Measurements from ENCODE around the gene CCL14. TPM values are rescaled to one million over a fixed set of nuclear protein-coding genes. Genes with fewer than 3 reads are reported as not detected.

The CCL14 gene
- total RNA-seq, 1 donor from 2014 or later, result not detected

GRCh38 chr17:35936063-35936462 lies 50.5 kb downstream of the CCL14 start:
- Mint-ChIP-seq H3K27me3 (peaks cover 2% of the 10 kb centered on the region), H3K4me3 (no peak overlapping the region), H3K27ac (no peak overlapping the region)

DNA sequence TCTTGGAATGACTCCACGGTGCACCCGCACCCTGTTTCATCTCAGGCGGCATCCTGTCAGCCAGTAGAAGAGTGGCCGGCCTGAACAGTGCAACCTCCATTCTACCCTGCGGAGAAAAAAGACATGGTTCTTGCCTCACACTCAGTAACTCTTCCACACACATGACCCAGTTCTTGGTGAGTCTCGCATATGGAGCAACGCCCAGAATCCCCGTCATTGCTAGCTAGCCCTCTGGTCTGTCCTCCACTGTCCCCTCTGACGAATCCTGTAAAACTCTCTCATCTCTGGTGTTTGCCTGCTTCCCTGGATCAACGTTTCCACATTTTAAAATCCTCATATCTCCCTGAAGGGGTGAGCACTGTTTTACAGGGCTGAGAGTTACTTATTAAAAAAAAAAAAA lies 51.8 kb downstream of the CCL14 start:
- H3K27ac Mint-ChIP-seq, result no peak overlapping the region
- ChIA-PET CTCF (no interaction called here), POLR2A (no interaction called here)
- no peaks in the 10 kb centered on the region for H3K36me3 Mint-ChIP-seq (ENCODE audit: low read depth)
- intact Hi-C loops (cut with micrococcal nuclease), result no loop called here
- H3K9me3 Mint-ChIP-seq, result no peaks in the 10 kb centered on the region
- ATAC-seq (ENCODE audit: low read depth) (no peak), DNase-seq (no peak)
- H3K27me3 Mint-ChIP-seq, result peaks cover 2% of the 10 kb centered on the region
- peaks cover 10% of the 10 kb centered on the region for H3K4me1 Mint-ChIP-seq
- TF ChIP-seq CTCF (IDR thresholded peaks at IDR 0.05), result no peak
- no peak overlapping the region for H3K4me3 Mint-ChIP-seq

More at GRCh38 chr17:35936063-35936462, 50.5 kb downstream of the CCL14 start:
- POLR2A ChIA-PET, result no interaction called here
- CTCF ChIA-PET, result no interaction called here
- H3K4me1 Mint-ChIP-seq, result no peaks in the 10 kb centered on the region
- TF ChIP-seq CTCF (IDR thresholded peaks at IDR 0.05), result no peak
- no peaks in the 10 kb centered on the region for H3K9me3 Mint-ChIP-seq
- no peak for ATAC-seq (ENCODE audit: low read depth)
- intact Hi-C loops (cut with micrococcal nuclease), result no loop called here
- no peaks in the 10 kb centered on the region for H3K36me3 Mint-ChIP-seq (ENCODE audit: low read depth)
- no peak for DNase-seq

Other genes starting within 250 kb of the CCL14 start
- not detected in 2 replicates for gene GAS2L2, start 233.5 kb downstream of the CCL14 start, total RNA-seq
- not detected in 2 replicates for gene C17orf50, start 225.8 kb downstream of the CCL14 start, total RNA-seq
- 0.59 TPM in 1 of 2 replicates, not detected in the other for gene MMP28, start 191.1 kb downstream of the CCL14 start, total RNA-seq
- 224 and 243 TPM in 2 replicates for gene TAF15, start 177.2 kb downstream of the CCL14 start, total RNA-seq
- gene HEATR9, start 117.8 kb downstream of the CCL14 start, total RNA-seq, result not detected in 2 replicates
- 3.3 and 3.4 TPM in 2 replicates for gene CCL5, start 106.4 kb downstream of the CCL14 start, total RNA-seq
- gene RDM1, start 56.0 kb downstream of the CCL14 start, total RNA-seq, result not detected in 2 replicates
- not detected in 2 replicates for gene LYZL6, start 43.0 kb downstream of the CCL14 start, total RNA-seq
- not detected in 2 replicates for gene CCL16, start 5.2 kb downstream of the CCL14 start, total RNA-seq
- gene CCL15, start 14.8 kb upstream of the CCL14 start, total RNA-seq, result not detected in 2 replicates
- not detected in 2 replicates for gene CCL23, start 31.2 kb upstream of the CCL14 start, total RNA-seq
- gene CCL18, start 77.5 kb upstream of the CCL14 start, total RNA-seq, result not detected in 2 replicates
- 74.4 and 74.5 TPM in 2 replicates for gene CCL3, start 103.4 kb upstream of the CCL14 start, total RNA-seq
- 68.8 and 82.1 TPM in 2 replicates for gene CCL4, start 117.1 kb upstream of the CCL14 start, total RNA-seq
- gene TBC1D3B, start 189.9 kb upstream of the CCL14 start, total RNA-seq, result 8.3 and 12.8 TPM in 2 replicates
- gene CCL3L1, start 210.0 kb upstream of the CCL14 start, total RNA-seq, result 7.3 and 9.5 TPM in 2 replicates
- 16.3 and 18.7 TPM in 2 replicates for gene CCL4L2, start 224.3 kb upstream of the CCL14 start, total RNA-seq